NCI-H2107 (cell line): ENCODE data around the gene MYL10.

Experiments
- DNase-seq: peaks from one replicate; lab custom pipeline; 2025; lab: John Stamatoyannopoulos, UW

The MYL10 gene

DNA sequence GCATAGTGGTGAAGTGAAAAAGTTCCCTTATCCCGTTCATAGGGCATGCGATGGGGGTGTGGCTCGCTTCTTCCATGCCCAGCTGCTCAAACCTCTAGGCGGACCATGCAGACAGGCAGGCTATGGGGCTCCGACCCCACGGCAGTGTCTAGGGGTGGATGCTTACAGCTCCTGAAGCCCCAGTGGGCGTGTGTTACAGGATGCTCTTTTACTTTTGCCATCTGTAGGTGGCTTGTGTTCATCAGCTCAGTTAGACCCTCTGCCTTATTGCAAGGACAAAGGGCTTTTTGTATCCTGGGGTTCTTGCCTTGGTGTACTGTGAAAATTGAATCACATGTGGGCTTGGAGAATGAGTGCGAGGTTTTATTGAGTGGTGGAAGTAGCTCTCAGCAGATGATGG lies at the start of gene MYL10:
Gene MYL10 (minus strand): TSS at position 126 of the 400 bp plus-strand sequence. CDS start 178 bp downstream, outside the sequence.
- no peak for DNase-seq

GRCh38 chr7:101678658-101679057 lies 49.6 kb upstream of the MYL10 start:
- DNase-seq, result no peak

DNA sequence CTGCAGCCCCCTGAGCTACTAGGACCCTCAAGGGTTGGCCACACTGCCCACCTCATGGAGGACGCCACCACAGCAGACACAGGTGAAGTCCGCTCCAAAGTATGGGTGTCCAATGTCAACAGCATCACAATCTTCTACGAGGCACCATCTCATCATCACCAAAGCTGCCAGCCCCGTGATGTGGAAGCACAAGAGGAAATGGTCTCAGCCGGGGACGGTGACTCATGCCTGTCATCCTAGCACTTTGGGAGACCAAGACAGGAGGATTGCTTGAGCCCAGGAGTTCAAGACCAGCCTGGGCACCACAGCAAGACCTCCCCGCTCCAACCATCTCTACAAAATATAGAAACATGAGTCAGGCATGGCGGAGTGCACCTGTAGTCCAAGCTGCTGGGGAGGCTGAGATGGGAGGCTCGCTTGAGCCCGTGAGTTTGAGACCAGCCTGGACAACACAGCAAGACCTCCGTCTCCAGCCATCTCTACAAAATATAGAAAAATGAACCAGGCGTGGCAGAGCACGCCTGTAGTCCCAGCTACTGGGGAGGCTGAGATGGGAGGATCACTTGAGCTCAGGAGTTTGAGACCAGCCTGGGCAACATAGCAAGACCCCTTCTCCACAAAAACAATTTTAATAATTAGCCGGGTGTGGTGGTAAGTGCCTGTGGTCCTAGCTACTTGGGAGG lies 48.8 kb upstream of the MYL10 start:
- DNase-seq, result no peak

DNA sequence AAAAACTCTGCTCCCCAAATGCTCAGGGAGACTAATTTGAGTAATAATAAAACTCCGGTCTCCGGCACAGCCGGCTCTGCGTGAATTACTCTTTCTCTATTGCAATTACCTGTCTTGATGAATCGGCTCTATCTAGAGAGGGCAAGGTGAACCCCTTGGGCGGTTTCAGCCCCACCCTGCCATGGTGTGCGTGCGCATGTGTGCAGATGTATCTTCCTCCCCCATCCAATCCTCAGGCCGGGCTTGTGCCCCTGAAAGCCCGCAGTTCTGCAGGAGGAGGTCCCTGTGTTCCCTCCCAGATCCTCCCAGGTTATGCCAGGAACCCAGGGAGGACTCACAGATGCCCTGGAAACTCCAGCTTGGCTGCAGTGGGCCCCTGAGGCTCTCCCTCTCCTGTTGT lies 48.3 kb upstream of the MYL10 start:
- no peak for DNase-seq

- DNase-seq, result no peak
Observed at GRCh38 chr7:101676956-101677355, 47.9 kb upstream of the MYL10 start.

DNA sequence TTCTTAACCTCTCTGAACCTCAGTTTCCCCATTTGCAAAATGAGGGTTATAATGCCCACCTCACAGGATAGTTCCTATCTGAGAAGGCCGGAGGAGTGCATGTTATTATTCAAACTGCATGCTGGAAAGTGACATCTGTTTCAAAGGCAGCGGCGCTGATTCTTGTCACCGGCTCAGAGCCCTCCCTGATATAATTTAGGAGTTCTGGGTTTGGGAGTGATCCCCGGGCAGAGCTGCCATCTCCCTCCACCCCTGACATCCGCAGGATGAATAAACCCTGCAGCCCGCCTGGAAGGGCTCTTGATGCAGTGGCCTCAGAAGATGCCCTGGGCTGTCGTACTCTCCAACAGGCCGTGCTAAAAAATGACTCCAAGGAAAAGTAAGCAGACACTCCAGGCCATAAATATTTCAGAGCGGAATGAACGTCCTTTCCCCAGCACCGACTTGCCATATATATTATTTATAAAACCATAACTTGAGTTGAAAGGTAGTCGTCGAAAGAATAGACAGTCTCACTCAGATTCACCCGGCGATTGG lies 47.0 kb upstream of the MYL10 start:
- no peak for DNase-seq

DNA sequence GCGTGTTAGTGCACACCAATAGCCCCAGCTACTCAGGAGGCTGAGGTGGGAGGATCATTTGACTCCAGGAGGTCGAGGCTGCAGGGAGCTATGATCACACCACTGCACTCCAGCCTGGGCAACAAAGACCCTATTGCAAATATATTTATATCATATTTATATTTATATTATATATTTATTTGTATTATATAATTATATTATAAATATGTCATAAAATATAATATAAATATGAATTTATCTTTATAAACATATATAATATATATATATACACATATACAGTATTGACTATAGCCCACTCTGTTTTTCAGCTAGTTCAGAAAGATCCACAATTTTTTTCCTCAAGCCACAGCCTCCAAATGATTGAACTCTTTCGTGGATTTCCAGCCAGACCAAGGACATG lies 45.3 kb upstream of the MYL10 start:
- DNase-seq, result no peak

- no peak for DNase-seq
Observed at GRCh38 chr7:101673951-101674350, 44.9 kb upstream of the MYL10 start.

GRCh38 chr7:101673315-101673714 lies 44.2 kb upstream of the MYL10 start:
- DNase-seq, result no peak

- no peak for DNase-seq
Observed at GRCh38 chr7:101671371-101672356, 42.6 kb upstream of the MYL10 start.

DNA sequence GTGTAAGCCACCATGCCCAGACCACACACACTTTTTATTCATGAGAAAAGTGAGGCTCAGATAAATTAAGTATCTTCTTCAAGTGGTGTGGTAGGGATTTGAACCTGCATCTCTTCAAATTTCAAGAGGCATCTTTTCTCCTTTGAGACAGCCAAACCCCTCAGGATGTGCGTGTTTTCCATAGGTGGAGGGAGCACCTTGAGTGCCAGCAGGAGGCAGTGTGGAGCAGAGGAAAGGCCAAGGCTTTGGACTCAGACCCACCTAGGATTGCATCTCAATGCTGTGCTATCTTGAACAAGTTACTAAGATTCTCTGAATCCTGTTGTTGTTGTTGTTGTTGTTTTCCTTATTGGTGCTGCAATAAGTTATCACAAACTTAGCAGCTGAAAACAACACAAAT lies 40.2 kb upstream of the MYL10 start:
- DNase-seq, result no peak

GRCh38 chr7:101668726-101669125 lies 39.6 kb upstream of the MYL10 start:
- DNase-seq, result no peak

DNA sequence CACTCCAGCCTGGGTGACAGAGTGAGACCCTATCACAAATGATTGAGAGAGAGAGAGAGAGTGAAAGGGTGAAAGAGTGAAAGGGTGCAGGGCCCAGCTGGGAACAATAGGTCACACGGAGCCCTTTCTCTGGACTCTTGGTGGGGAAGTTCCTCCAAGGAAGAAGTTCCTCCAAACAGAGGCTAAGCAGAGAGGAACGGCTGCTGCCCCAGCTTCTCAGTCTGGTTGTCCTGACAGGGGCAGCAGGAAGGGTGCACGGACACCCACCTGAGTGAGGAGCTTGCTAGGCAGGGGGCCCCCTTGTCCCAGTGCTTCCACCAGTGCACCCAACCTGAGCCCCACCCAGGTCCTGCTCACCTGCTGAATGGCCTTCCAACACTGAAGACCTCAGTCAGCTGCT lies 38.8 kb upstream of the MYL10 start:
- no peak for DNase-seq

DNA sequence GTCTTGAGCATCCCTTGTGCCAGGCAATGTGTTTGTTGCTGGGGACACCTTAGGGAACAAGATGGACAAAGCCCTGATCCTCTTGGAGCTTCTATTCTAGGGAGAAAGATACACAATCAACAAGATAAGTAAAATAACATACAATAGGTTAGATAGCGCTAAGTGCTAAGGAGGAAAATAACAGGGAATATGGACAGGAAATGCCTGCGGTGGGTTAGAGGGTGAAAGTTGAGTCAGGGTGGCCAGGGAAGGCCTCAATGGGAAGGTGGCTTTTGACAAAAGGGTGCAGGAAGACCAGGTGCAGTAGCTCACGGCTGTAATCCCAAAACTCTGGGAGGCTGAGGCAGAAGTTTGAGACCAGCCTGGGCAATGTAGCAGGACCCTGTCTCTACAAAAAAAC lies 38.3 kb upstream of the MYL10 start:
- no peak for DNase-seq

GRCh38 chr7:101666741-101667140 lies 37.6 kb upstream of the MYL10 start:
- DNase-seq, result no peak

DNA sequence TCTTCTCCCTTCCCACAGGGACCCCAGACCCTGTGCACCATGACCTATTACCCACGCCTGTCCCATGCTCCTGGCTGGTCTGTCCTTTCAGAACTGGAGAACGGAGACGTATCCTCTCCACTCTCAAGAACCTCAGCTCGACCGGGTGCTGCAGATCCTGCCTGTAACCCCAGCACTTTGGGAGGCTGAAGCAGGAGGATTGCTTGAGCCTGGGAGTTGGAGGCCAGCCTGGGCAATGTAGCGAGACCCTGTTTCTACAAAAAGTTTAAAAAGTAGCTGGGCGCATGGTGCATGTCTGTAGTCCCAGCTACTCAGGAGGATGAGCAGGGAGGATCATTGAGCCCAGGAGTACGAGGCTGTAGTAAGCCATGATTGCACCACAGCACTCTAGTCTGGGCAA lies 37.2 kb upstream of the MYL10 start:
- no peak for DNase-seq

DNA sequence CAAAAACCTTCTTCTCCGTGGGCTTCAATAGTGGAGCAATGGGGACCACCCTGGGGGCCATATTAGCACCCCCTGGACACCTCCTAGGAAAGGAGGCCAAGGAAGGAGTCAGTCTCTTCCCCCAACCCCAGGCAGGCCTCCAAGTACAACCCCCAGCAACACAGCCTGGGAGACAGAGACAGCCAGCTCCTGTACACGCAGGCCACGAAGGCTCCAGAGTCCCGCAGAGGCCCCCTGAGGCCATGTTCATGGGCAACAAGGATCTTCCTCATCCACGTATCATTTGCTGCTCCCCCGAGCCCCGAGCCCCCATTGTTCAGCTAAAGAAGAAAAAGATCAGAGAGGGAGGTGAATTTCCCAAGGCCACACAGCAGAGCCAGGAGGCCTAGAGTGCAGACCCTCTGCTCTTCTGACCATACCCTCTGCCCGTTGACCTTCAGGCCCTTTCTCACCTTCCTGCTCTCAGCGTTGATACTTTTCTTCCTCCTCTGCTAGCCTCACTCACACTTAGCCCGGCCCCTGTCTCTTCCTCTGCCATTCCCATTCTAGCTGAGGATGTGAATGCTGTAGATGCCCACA lies 35.9 kb upstream of the MYL10 start:
- no peak for DNase-seq

DNA sequence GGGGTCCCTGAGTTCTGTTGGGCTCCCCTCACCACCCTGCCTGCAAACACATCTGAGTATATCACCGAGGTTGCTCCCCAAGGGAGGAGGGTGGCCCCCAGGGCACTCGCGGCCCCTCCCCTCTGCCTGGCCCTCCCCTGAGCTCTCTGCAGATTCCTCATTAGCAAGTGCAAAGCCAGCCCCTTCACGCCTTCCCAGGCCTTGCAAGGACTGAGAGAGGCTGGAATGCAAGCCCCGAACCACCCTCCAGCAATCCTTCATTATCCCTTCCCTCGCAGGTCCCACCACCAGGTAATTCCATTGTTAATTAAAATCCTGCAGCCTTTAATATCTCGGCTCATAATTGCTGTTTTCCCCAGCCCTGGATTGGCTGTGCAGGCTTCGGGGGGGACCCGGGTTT lies 35.3 kb upstream of the MYL10 start:
- DNase-seq, result no peak

DNA sequence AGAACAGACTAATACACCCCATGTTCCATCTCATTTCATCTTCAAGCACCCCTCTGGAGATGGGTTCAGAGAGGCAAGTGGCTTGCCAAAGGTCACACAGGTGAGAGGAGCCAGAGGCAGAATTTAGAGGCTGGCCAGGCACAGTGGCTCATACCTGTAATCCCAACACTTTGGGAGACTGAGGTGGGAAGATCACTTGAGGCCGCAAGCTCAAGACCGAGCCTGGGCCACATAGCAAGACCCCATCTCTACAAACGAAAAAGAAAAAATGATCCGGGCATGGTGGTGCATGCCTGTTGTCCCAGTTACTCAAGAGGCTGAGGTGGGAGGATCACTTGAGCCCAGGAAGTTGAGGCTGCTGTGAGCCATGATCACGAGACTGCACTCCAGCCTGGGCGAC lies 34.7 kb upstream of the MYL10 start:
- no peak for DNase-seq

GRCh38 chr7:101662447-101662998 lies 33.4 kb upstream of the MYL10 start:
- no peak for DNase-seq

DNA sequence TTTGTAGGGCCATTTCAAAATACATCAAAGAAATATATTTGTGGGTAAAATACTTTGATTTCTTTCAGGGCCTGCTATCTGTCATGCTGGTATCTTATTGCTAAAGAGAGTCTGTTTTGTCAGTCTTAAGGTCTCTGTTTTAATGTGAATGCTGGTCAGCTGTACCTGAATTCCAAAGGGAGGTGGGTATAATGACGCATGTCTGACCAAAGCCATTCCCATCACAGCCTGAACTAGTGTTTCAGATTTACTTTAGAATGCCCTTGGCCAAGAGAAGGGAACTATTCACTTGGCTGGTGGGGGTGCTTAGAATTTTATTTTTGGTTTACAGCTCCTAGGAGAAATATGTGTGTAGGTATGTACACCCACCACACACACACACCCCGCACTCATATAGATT lies 30.6 kb upstream of the MYL10 start:
- DNase-seq, result no peak

GRCh38 chr7:101657171-101657570 lies 28.1 kb upstream of the MYL10 start:
- no peak for DNase-seq
